Measurements from ENCODE around the gene ZNF790. TPM values are rescaled to one million over a fixed set of nuclear protein-coding genes. Genes with fewer than 3 reads are reported as not detected.

The ZNF790 gene
- 11.9 and 12.1 TPM in 2 replicates for total RNA-seq

DNA sequence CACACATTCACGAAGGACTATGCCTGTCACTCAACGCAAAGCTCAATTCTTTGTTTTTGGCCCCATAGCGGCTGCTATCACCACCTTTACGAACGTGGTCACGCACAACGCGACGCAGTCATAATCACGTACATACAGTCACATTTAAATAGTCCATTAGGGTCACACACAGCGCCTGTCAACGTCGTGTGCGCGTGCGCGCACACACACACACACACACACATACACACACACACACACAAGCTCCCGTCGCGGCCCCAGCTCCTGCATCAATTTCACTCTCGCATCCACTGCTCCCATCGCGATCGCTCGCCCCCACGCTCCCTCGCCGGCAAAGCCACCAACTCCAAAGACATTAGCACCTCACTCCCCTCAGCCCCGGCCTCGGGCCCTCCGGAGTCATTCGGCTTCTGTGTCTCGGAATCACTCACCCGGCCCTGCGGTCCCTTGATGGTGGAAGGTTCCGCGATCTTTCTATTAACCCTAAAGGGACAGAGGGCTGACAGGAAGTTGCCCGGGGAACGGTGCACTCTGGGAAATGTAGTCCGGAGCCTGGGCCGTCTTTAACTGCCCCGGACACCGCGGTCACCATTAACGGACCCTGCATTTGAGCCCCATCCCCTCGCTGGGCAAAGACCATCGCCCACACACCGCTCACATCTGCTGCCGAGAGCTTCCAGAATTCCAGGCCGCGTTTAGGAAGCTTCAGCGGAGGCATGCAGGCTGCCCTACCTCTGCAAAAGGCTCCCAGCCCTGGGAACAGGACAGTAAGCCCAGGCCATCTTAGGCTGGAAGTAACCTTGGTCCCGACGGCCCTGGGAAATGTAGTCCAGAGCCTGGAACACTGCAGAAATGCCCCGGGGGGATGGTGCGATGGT lies at the start of gene ZNF790:
Gene ZNF790, minus strand, starts transcription at position 482 of the 878 bp plus-strand sequence. CDS start 12,768 bp downstream, outside the sequence.
- DNase-seq = peak; percentile 91

DNA sequence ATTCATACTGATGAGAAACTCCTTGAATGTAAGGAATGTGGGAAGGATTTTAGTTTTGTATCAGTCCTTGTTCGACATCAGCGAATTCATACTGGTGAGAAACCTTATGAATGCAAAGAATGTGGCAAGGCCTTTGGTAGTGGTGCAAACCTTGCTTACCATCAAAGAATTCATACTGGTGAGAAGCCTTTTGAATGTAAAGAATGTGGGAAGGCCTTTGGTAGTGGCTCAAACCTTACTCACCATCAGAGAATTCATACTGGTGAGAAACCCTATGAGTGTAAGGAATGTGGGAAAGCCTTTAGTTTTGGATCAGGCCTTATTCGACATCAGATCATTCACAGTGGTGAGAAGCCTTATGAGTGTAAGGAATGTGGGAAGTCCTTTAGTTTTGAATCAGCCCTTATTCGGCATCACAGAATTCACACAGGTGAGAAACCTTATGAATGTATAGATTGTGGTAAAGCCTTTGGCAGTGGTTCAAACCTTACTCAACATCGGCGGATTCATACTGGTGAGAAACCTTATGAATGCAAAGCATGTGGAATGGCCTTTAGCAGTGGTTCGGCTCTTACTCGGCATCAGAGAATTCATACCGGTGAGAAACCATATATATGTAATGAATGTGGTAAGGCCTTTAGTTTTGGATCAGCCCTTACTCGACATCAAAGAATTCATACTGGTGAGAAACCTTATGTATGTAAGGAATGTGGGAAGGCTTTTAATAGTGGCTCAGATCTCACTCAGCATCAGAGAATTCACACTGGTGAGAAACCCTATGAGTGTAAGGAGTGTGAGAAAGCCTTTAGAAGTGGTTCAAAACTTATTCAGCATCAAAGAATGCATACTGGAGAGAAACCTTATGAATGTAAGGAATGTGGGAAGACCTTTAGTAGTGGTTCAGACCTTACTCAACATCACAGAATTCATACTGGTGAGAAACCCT lies 39.1 kb upstream of the ZNF790 start:
- peak; percentile 3 for DNase-seq

DNA sequence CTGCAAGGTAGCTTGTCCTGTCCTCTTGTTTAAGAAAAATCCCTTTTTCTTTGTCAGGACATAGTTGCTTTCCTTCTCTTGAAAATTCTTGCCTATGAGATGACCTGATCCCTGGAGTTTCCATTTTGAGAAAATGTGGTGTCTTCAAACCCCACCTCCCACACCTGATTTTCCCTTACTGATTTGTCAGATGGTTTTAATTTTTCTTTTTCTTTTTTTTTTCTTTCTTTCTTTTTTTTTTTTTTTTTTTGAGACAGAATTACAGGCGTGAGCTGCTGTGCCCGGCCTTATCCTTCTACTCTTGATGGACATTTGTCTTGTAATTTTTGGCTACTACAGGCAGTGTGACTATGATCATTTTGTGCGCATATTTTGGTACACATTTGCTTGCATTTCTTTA lies 13.7 kb upstream of the ZNF790 start:
- no peak for DNase-seq

DNA sequence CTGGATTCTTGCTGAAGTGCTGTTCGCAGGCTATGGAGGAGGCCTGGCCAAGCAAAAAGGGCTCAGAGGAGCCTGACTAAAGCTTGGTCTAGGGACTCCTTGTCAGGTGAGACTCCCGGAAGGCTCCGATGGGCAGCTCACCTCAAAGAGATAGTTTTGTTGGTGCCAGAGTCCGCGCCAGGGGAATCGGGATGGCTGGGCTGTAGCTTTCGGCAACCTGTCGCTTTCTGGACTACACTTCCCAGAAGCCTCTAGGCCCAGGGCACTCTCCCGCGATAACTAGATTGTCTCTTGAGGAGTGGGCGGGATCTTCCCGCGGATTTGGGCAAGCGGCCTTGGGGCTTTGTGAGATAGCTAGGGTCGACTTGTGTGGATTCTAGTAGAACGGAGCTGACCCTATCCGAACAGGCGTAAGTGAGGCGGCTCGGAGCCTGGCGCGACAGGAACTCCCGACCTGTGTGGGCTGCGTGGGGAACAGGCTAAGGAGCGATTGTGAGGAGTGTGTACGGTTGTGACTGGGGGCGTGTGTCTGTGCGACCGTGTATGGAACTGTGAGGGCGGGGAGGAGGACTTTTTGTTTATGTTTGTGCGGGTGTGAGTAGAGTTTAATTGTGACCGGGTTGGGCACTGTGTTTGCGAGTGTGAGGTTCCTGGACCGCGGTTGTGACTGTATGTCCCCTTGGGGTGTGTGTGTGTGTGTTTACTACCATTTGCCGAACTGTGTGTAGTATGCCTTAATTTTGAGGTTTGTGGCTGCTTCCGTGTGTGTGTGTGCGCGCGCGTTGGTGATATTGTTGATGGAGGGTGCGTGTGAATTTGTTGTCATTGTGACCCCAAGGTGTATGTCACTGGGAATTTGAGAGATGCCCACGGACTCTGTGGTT lies 12.6 kb upstream of the ZNF790 start, which contains the start of gene ZNF345:
Gene ZNF345, plus strand, starts transcription at position 318 of the 884 bp plus-strand sequence. CDS start 25,955 bp downstream, outside the sequence.
- DNase-seq = peak; percentile 97

DNA sequence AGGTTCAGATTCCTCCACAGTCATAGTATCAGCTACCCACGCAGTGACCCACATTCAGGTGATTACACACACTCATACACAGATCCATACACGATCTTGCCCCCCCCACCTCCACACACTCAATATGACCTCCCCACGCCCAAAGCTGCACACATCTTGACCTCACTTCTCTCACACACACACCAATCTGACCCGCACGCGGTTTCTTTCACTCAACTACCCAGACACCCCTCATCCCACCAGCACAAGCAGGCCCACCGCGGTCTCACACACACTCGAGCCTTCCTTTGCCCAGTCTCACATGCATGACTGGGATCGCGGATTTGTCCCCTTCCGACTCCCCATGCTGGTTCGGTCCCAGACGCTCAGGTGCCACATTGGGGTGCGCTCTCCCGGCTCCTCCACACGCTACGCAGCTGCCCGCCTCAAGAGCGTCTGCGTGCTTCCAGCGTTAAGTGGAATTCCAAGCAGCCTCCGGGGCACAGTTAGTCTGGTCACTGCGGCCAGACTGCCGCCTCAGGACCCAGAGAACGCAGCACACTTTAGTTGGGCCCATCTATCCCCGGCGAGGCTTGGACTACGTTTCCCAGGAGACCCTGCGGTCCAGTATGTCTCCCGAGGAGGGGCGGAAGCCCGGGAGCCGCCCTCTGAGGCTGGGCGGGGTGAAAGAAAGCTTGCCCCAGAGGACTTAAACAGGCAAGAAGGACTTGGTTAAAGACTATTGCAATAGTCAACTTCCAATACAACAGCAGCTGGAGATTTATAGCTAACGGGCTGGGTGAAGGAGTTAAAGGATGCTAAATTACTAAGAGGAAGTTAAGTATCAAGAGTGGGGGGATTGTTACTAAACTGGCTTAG lies 11.7 kb upstream of the ZNF790 start:
- DNase-seq = peak; percentile 95

DNA sequence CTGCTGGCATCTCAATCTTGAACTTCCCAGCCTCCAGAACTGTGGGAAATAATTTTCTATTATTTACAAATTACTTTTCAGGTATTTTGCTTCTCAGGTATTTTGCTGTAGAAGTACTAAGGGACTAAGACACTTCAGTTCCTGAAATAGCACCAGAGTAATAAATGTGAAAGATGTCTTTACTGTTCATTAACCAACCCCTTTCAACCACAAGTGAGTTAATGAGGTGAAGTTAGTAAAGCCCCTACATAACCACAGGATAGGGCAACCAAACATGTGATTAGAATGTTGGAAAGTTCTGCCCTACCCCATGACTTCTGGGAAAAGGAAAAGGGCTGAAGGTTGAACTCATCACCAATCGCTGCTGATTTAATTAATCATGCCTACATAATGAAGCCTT lies 9.8 kb upstream of the ZNF790 start:
- DNase-seq = no peak

DNA sequence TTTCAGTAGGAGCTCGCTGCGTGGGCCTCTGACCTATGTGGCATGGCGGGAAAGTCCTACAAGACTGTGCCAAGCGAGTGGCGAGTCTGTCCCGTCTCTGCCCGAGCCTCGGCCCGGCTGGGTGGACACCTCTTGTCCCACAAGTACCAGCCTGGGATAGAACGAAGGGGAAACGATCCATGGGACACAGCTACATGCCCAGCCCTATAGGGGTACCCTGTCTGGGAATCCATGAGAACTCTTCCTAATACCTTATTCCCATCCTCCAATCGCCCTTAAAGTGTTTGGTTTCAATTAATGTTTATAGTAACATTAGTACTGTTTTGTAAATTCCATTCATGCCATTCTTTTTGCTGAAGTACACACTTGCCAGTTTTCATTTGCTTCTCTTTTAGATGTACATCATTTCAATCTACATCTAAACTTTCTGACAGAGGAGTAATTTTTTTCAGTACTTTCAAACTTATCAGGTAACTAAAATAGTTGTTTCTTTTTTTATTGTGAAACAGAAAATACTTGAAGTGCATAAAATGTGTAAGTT lies 667 bp upstream of the ZNF790 start:
- no peak for DNase-seq

DNA sequence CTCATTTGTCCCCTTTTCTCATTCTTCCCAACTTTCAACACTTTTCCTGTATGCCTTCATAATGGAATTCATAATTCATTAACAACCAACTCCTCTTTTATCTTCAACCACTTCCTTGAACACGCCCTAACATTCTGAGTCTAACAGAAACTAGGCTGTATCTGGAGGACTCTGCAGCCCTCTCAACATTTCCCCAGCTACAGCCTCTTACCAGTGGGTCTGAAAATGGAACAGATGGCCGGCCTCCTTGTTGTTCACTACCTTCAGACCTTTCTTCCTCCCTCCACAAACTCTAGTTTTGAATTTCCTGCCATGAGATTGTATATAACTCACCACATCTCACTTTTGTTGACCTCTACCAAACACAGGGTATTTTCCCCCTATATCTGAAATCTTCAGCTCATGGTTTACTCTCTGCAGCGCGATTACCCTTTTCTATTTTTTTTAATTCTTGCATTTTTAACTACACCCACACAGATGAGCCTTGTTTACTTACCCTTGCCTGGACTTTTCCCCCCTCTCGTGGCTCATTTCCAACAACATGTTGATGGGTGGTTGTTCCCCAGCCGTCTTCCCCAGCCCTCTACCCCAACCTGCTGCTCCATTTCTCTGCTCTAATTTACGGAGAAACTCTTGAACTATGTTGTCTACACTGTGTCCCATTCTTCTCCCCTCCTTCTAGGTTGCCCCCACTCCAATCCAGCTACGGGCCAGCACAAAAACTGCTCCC lies 846 bp downstream of the ZNF790 start:
- DNase-seq = peak; percentile 45

DNA sequence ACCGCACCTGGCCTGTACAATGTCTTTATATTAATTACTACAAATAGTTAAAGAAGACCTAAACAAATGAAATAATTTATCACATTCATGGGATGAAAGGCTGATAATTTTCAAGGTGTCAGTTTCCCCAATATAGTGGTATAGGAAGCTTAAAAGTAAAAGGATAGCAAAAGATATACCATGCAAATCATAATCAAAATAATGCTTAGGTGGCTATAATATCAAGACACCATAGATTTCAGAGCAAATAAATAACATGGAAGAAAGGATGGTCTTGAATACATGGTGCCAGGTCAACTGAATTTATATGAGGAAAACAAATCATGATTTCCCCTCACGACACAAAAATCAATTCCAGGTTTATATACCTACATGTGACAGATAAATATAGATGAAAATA lies 4.8 kb downstream of the ZNF790 start:
- DNase-seq = no peak

DNA sequence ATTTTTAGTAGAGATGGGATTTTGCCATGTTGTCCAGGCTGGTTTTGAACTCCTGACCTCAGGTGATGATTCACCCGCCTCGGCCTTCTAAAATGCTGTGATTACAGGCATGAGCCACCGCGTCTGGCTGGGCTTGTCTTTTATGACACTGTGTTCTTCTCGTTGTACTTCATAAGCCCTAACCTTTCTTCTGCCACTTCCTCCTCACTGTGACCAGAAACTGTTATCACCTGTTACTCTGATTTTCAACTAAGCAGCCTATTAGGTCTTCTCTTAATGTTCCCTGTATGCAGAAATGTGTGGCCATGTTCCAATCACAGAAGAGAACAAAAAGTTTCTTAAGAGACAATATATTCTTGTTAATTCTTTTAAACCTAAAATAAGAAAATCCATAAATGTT lies 16.4 kb downstream of the ZNF790 start:
- DNase-seq = no peak

DNA sequence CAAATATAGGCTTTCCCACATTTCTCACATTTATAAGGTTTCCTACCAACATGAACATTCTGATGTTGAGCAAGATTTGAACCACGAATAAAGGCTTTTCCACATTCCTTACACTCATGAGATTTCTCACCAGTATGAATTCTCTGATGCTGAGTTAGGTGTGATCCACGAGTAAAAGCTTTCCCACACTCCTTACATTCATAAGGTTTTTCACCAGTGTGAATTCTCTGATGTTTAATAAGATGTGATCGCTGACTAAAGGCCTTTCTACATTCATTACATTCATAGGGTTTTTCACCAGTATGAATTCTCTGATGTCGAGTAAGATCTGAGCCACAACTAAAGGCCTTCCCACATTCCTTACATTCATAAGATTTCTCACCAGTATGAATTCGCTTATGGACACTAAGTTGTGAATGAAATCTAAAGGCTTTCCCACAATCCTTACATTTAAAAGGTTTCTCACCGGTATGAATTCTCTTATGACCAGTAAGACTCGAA lies 19.0 kb downstream of the ZNF790 start:
- DNase-seq = peak; percentile 3

DNA sequence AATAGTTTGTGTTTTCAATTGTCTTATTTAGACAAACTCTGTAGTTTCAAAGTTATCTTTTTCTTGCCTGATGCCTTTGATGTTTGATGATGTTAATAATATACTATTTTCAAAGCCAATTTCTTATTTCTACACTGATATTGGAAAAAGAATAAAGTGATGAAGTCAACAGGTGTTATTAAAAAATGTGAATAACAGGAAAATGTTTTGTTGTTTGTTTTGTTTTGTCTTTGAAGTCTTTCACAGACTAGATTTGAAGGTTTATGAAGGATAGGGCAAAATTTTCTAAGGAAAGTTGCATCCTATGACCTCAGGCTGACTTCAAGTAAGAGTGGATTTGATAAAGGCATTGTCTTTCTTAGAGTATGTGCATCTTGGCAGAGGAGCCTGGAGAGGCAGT lies 31.2 kb downstream of the ZNF790 start:
- DNase-seq = no peak

DNA sequence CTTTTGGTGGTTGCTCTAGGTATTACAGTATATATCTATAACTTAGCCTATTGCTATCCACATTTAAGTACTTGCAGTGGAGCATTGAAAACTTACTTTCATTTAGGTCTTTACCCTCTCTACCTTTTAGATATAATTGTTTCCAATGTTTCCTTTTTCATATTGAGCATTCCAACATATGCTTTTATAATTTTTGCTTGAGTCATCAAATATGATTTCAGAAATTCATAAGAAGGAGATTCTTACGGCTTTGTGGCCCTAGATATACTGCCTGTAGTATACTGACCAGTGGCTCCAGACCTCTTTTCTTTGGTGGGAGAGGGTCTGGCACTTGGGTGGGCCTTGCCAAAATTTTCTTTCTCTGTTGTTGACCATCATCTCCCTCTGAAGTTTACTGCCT lies 32.8 kb downstream of the ZNF790 start:
- DNase-seq = no peak

DNA sequence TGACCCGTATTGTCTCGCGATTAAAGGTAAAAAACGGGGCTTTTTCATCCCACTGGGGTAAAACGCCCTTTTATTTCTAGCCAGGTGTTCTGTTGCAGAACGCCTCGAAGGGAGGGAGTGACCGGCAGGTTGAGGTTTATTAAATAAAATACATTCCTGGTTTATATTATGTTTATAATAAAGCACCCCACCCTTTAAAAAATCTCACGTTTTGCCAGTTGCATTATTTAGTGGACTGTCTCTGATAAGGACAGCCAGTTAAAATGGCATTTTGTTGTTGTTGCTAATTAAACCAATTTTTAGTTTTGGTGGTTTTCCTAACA lies 40.4 kb downstream of the ZNF790 start:
- DNase-seq = no peak

DNA sequence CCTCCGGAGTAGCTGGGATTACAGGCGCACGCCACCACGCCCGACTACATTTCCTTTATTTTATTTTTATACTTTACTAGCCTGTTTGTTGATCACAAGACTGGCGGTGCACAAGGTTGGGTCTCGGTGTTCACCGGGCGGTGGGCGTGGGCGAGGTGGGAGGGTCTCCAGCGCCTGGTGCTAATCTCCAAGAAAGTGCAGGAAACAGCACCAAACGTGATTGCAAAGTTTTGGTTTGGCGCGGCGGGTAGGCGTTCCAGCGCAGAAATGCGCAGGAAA lies 41.5 kb downstream of the ZNF790 start:
- DNase-seq = no peak

DNA sequence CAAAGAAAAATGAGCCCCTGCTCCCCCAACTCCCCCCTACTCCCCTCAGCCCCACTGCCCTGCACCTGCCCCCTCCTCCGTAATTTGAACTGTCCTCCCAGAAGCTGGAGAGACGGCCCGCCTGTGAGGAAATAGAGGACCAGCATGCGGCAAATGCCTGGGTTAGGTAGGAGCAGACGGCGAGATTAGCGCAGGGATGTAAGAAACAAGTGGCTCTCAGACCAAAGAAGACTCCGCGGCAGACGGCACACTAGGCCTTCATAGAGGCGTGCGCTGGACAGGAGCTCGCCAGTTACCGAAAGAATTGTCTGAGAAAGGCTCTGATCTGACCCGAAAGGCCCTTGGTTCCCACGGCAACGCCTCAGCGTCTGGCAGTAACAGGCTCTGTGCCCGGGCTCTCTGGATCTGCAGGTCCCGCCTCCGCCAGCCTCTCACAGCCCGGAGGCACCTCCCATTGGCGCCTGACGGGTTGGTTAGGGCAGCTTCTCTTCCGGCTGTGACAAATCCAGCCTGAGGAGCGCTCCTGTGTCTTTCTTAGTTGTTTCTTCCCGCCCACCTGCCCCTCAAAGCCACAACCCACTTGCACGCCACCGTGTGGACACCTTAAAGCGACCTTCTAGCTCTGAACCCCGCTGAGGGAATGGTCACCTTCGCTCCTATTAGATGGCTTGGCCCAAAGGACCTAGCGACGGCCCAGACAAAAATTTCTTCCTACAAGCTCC lies 46.6 kb downstream of the ZNF790 start:
- DNase-seq = peak; percentile 58

DNA sequence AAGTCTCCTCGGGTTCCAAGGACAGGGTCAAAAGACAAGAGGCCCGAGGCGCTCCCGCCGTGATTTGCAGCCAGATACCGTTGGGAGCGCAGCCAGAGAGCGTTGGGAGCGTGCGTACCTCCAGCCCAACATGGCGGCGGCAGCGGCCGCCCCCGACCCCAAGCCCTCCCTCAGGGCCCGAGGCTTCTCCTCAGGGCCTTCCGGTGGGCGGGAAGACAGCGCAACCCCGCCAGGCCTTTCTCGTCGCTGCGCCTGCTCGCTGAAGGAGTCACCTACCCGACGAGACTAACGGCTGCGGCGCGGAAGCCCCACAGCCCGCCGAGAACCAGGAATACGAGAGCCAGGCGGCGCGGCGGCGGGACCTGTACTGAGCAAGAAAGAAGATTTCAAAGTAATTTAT lies 62.4 kb downstream of the ZNF790 start:
- peak; percentile 71 for DNase-seq

DNA sequence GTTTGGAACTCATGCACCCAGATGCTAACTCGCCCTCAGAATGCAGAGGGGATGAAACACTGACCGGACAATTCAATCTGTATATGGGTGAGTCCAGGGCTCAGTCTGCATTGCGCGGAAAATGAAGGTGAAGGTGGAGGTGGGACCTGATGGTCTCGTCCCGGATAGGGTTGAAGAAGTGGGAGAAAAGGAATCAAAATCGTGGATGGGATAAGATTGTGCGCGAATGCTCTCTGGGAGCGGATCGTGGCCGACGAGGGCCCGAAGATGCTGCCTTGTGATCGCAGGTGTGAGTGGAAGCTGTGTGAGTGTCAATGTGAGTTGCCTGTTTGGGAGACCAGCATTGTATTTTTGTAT lies 65.0 kb downstream of the ZNF790 start:
- DNase-seq = no peak

DNA sequence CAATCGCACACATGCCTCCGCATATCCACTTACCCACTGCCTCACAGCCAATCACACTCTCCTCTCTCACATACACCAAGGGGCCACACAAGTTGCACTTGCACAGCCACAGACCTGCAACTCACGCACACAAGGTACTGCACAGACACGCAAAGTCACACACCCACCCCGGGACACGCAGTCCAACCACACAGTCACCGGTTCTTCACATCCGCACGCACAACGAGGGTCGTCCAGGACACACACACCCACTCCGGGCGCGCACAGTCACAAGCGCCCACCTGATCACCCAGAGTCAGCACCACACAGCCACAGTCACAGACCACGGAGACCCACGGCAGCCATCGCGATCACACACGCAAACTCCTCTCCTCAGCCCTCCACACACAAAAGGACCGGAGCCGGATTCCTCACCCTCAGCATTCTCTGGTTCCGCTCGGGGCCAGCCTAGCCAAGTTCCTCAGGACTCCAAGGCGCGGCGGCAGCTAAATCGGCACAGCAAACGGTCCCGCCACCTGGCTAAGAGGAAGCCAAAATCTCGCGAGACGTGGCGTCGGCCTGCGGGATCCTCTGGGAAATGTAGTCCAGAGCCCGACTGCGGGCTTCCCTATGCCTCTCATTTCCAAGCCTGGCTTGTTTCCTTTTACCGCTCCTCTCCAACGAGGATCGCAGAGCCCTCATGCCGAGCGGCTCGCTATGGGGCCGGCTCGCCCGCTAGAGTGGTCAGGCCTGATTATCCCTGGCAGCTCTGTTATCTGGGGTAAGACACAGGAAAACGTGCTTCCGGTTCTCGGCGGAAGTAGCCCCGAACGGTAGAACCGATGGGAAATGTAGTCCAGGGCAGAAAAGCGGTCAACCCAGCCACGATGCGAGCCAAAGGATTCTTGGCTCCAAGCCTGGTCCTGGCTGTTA lies 65.6 kb downstream of the ZNF790 start, which contains the start of gene ZNF850:
Gene ZNF850, minus strand, starts transcription at position 497 of the 912 bp plus-strand sequence. CDS start 10,201 bp downstream, outside the sequence.
- DNase-seq = peak; percentile 97
